HG03159 (cell line): ENCODE results near the gene WNK2.

Experiments used
- ATAC-seq: cut with Tn5 transposase; IDR thresholded peaks from one replicate; pipeline ENCODE4 v1.9.1; 2021; ENCODE audit warnings: mild to moderate bottlenecking, moderate library complexity; ENCODE audit not compliant: unreplicated experiment

WNK2 gene

DNA sequence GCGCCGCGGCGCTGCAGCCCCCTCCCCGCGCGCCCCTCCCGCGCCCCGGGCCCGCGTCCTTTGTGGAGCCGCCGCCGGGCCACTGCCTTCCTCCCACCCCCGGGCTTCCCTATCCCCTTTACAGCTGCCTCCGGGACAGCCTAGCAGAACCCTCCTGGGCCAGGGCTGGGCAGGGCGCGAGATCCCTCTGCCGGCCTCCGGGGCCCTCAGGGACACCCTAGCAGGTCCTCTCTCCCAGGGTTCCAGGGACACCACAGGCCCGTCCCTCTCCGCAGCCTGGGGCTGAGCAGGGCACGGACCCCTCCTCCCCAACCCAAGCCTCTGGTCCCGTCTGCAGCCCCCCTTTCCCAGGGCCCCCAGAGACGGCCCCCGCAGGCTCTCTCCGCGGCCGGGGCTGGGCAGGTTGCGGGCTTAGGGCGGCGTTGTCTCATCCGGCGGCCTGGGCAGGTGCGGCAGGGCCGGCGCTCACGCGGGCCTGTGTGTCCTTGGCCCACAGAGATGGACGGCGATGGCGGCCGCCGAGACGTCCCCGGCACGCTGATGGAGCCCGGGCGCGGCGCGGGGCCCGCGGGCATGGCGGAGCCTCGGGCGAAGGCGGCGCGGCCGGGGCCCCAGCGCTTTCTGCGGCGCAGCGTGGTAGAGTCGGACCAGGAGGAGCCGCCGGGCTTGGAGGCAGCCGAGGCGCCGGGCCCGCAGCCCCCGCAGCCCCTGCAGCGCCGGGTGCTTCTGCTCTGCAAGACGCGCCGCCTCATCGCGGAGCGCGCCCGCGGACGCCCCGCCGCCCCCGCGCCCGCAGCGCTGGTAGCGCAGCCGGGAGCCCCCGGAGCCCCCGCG is 710 bp downstream of the WNK2 start:
- ATAC-seq: no peak

DNA sequence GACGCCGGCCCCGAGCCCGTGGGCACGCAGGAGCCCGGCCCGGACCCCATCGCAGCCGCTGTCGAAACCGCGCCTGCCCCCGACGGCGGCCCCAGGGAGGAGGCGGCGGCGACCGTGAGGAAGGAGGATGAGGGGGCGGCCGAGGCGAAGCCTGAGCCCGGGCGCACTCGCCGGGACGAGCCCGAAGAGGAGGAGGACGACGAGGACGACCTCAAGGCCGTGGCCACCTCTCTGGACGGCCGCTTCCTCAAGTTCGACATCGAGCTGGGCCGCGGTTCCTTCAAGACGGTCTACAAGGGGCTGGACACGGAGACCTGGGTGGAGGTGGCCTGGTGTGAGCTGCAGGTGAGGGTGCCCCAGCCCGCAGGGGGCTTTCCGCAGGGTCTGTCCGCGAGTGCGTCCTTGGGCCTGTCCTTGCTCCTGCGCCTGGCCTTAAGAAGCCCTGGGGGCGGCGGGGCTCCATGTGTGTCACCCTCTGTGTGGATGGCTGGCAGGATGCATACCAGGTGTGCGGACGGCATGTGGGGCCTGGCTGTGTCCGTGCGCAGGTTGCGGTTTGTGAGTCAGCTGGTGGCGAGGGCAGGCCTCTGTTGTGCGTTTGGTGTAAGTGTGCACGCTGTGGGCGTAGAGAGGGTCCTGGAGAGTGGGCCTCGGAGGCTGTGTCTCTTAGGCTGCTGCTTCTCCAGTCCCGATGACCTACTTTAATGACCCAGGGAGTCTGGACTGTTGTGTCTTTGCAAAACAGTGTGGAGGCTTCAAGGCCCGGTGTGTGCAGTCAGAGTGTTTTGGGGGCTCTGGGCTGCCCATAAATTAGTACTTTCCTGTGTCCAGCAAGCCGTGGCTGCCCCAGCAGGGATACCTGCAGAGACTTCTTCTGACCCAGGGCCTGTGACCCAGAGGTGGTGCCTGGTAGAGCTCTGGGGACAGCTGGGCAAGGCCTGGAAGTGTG is 1.6 kb downstream of the WNK2 start:
- no peak for ATAC-seq

- no peak for ATAC-seq
Observed at GRCh38 chr9:93186215-93186945, 2.4 kb downstream of the WNK2 start.

- no peak for ATAC-seq
Observed at GRCh38 chr9:93187047-93187446, 3.1 kb downstream of the WNK2 start.

- ATAC-seq: no peak
Observed at GRCh38 chr9:93187574-93187973, 3.6 kb downstream of the WNK2 start.

GRCh38 chr9:93188426-93189368 is 4.8 kb downstream of the WNK2 start:
- no peak for ATAC-seq

GRCh38 chr9:93189369-93190132 is 5.6 kb downstream of the WNK2 start:
- ATAC-seq: no peak

- ATAC-seq: no peak
Observed at GRCh38 chr9:93190133-93190525, 6.2 kb downstream of the WNK2 start.

- ATAC-seq: no peak
Observed at GRCh38 chr9:93190656-93191353, 6.9 kb downstream of the WNK2 start.

GRCh38 chr9:93191354-93191660 is 7.4 kb downstream of the WNK2 start:
- no peak for ATAC-seq

DNA sequence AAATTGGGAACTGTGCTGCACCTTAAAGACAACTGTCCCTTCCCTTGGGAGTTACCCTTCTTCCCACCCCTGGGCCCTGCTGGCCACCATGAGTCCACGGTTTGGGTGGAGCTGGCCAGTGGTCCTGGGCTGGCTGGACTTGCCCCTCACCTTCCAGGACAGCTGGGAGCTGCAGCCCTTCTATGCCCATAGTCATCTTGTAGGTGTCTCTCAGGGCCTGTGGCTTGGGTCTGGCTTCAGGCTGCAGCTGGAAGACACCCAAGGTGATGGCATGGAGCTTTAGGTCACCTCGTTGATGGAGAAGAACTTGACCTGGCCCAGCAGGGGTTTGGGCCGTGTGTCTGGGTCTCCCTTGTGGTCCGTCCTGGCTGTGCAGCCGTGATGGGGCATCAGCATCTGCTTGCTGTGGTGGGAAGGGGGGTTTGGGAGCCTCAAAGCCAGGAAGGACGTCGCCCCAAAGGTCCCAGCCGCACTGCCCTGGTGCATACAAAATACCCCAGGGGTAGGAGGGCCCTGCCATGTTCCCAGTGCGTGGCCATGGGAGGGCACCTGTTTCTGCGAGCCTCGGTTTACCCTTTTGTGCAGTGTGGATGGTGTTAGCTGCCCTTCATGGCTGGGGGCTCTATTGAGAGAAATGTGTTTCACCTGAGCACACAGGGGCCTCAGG is 8.9 kb downstream of the WNK2 start:
- ATAC-seq: no peak

GRCh38 chr9:93193388-93194220 is 9.7 kb downstream of the WNK2 start:
- ATAC-seq: no peak

- no peak for ATAC-seq
Observed at GRCh38 chr9:93194221-93194625, 10.3 kb downstream of the WNK2 start.

DNA sequence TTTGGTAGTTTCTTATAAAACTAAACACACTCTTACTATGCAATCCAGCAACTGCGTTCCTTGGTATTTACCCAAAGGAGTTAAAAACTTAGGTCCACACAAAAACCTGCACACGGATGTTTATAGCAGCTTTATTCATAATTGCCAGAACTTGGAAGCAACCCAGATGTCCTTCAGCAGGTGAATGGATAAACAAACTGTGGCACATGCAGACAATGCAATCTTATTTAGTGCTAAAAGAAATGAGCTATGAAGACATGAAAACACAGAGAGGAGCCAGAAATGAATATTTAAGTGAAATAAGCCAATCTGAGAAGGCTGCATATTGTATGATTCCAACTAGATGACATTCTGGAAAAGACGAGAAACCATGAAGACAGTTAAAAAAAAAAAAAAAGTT is 10.7 kb downstream of the WNK2 start:
- ATAC-seq: no peak

DNA sequence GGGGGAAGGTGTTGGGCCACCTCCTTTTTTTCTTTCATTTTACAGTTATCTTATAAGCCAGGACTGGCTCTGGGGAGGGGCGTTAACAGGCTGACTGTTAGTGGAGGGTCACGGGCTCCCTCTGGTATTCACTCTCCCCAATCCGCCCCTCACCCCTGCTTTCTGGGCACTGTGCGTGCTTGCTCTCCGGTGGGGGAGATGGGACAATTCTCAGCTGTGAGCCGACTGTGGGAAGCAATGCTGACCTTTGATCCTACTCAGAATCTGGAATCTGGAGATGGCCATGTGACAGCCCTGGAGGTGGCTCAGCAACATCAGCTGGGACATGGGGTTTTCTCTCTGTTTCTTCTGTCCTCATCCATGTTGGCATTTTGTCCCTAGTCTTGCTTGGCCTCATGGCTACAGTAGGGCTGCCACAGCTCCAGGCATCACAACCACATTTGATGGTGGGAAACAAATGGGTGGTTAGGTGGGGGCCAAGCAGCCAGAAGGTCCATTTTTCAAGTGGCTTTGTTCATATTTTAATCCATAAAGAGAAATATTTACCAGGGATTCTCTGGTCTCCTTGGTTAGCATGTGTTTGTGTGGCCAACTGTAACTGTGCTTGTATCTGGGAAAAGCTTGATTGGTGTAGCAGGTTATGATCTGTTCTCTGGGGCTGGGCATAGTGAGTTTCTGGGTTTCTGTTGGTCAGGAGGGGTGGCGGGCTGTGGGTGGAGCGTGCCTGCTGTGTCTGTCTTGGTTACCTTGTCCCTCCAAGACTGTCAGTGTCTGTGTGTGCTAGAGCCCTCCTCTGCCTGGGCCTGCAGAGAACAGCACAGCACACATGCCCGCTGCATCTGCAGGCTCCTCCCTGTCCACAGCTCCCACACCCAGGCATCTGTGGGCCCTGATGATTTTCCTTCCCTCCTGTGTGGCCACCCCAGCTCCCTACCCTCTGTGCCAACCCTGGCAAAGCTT is 12.4 kb downstream of the WNK2 start:
- no peak for ATAC-seq

GRCh38 chr9:93197670-93198069 is 13.7 kb downstream of the WNK2 start:
- ATAC-seq: no peak
